Transverse colon (tissue), 4 donors: ENCODE data around the gene TUT4.

Experiments
- CTCF ChIP-seq, 5 experiments: fragments of 200-600 bp in 3 of 5; fragments of 450-650 bp in 2 of 5; sonication (generic) in 3 of 5; IDR thresholded peaks; 1 replicate in 2 of 5; 2 replicates in 3 of 5; pipeline ENCODE4 v1.5.1; 2016 to 2017; ENCODE audit warnings: antibody characterized with exemption in 5 of 5, inconsistent platforms in 3 of 5, mild to moderate bottlenecking in 2 of 5, moderate library complexity in 1 of 5
- EP300 ChIP-seq: sonication (generic); formaldehyde crosslinking; IDR thresholded peaks from one replicate; pipeline ENCODE4 v1.6.1; 2017; ENCODE audit warnings: antibody characterized with exemption, low read depth
- POLR2A ChIP-seq: fragments of 450-650 bp; IDR thresholded peaks from one replicate; pipeline ENCODE4 v1.6.1; 2016; ENCODE audit warnings: antibody characterized with exemption, mild to moderate bottlenecking, moderate library complexity
- POLR2AphosphoS5 ChIP-seq, 3 donors: sonication (generic); formaldehyde crosslinking; IDR thresholded peaks; one replicate each; pipeline ENCODE4 v1.6.1; 2016; ENCODE audit warnings: antibody characterized with exemption in 3 of 3

DNA sequence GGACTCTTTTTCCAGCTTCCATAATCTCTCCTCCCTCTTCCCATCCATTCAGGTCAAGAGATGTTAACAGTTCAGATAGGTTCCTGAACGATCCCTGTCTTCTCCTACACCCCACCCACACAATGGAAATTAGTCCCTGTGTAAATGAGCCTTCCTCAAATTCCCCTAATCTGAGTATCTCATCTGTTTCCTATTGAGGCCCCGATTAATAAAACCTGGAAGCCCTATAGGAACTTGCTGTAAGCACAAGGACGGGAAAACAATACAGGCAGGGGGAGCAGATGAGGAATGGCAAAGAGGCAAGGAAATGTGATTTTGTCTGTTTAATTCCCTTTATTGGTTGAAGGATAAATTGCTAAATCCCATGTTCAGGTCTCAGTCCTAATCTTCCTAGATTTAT is 42.2 kb upstream of the TUT4 start:
- TF ChIP-seq POLR2A (no peak), CTCF (IDR thresholded peaks at IDR 0.05) (no peak), POLR2AphosphoS5 (IDR thresholded peaks at IDR 0.05) (no peak), EP300 (no peak)
